IPS-18c (cell line): ENCODE data around the gene ADAMTS12.

Source experiments
- H3K4me3 ChIP-seq: 2 replicates; pipeline ENCODE4 v1.7.0; 2013; ENCODE audit warnings: low read depth, mild to moderate bottlenecking, low read length, moderate library complexity; ENCODE audit not compliant: insufficient read depth
- H3K9me3 ChIP-seq: one replicate; pipeline ENCODE4 v1.6.1; 2013; ENCODE audit warnings: mild to moderate bottlenecking, low read length, moderate library complexity; ENCODE audit not compliant: control insufficient read depth, insufficient read depth

ADAMTS12 gene

GRCh38 chr5:33629999-33630398 lies 261.8 kb downstream of the ADAMTS12 start:
- Histone ChIP-seq H3K9me3 (no peaks in the 10 kb centered on the region), H3K4me3 (no peak overlapping the region)

- H3K4me3 ChIP-seq, result no peak overlapping the region
- H3K9me3 ChIP-seq, result no peaks in the 10 kb centered on the region
Measured at GRCh38 chr5:33628796-33629195, 263.0 kb downstream of the ADAMTS12 start.

GRCh38 chr5:33621514-33621913 lies 270.3 kb downstream of the ADAMTS12 start:
- H3K9me3 ChIP-seq, result no peaks in the 10 kb centered on the region
- no peak overlapping the region for H3K4me3 ChIP-seq

- H3K9me3 ChIP-seq, result no peaks in the 10 kb centered on the region
Measured at GRCh38 chr5:33614039-33614438, 277.8 kb downstream of the ADAMTS12 start.

GRCh38 chr5:33612386-33612785 lies 279.4 kb downstream of the ADAMTS12 start:
- H3K9me3 ChIP-seq, result no peaks in the 10 kb centered on the region
- no peak overlapping the region for H3K4me3 ChIP-seq

More at GRCh38 chr5:33614039-33614438, 277.8 kb downstream of the ADAMTS12 start:
- no peak overlapping the region for H3K4me3 ChIP-seq

GRCh38 chr5:33611877-33612276 lies 279.9 kb downstream of the ADAMTS12 start:
- H3K4me3 ChIP-seq, result no peak overlapping the region
- H3K9me3 ChIP-seq, result no peaks in the 10 kb centered on the region

- Histone ChIP-seq H3K9me3 (no peaks in the 10 kb centered on the region), H3K4me3 (no peak overlapping the region)
Measured at GRCh38 chr5:33608344-33609041, 283.3 kb downstream of the ADAMTS12 start.

GRCh38 chr5:33604503-33604902 lies 287.3 kb downstream of the ADAMTS12 start:
- no peak overlapping the region for H3K4me3 ChIP-seq
- no peaks in the 10 kb centered on the region for H3K9me3 ChIP-seq

- Histone ChIP-seq H3K4me3 (no peak overlapping the region), H3K9me3 (no peaks in the 10 kb centered on the region)
Measured at GRCh38 chr5:33601881-33602280, 289.9 kb downstream of the ADAMTS12 start.

- no peaks in the 10 kb centered on the region for H3K9me3 ChIP-seq
- H3K4me3 ChIP-seq, result no peak overlapping the region
Measured at GRCh38 chr5:33595303-33595702, 296.5 kb downstream of the ADAMTS12 start.

GRCh38 chr5:33594006-33594405 lies 297.8 kb downstream of the ADAMTS12 start:
- Histone ChIP-seq H3K4me3 (no peak overlapping the region), H3K9me3 (no peaks in the 10 kb centered on the region)

- Histone ChIP-seq H3K9me3 (no peaks in the 10 kb centered on the region), H3K4me3 (no peak overlapping the region)
Measured at GRCh38 chr5:33592245-33592644, 299.5 kb downstream of the ADAMTS12 start.

- H3K4me3 ChIP-seq, result no peak overlapping the region
- H3K9me3 ChIP-seq, result no peaks in the 10 kb centered on the region
Measured at GRCh38 chr5:33588654-33589372, 303.0 kb downstream of the ADAMTS12 start.

GRCh38 chr5:33583332-33583731 lies 308.5 kb downstream of the ADAMTS12 start:
- Histone ChIP-seq H3K4me3 (no peak overlapping the region), H3K9me3 (no peaks in the 10 kb centered on the region)

GRCh38 chr5:33582417-33582816 lies 309.4 kb downstream of the ADAMTS12 start:
- Histone ChIP-seq H3K9me3 (no peaks in the 10 kb centered on the region), H3K4me3 (no peak overlapping the region)

GRCh38 chr5:33579789-33580188 lies 312.0 kb downstream of the ADAMTS12 start:
- H3K4me3 ChIP-seq, result no peak overlapping the region
- no peaks in the 10 kb centered on the region for H3K9me3 ChIP-seq

GRCh38 chr5:33579152-33579551 lies 312.6 kb downstream of the ADAMTS12 start:
- no peaks in the 10 kb centered on the region for H3K9me3 ChIP-seq
- no peak overlapping the region for H3K4me3 ChIP-seq

- Histone ChIP-seq H3K4me3 (no peak overlapping the region), H3K9me3 (no peaks in the 10 kb centered on the region)
Measured at GRCh38 chr5:33576726-33577590, 314.8 kb downstream of the ADAMTS12 start.
